ENCODE results near the gene PON1. TPM values are rescaled to one million over a fixed set of nuclear protein-coding genes. Genes with fewer than 3 reads are reported as not detected.

Gene PON1
- polyA plus RNA-seq = under 1 TPM in 1 of 3 donors, not detected in 2; 0.12 TPM

- 11 to 42% (median 41%) methylated on average over 20 of the region's 20 CpGs for WGBS, 3 donors
- H3K27ac ChIP-seq (ENCODE audit: low read depth, low read length) = no peak within 1 kb of the TSS
Measured at GRCh38 chr7:95324431-95324830, at the start of gene PON1. Gene PON1, minus strand, starts transcription at chr7:95324532. Its CDS starts 57 bp downstream, at chr7:95324475.

- H3K27ac ChIP-seq (ENCODE audit: low read depth, low read length) = no peak overlapping the region
- 80 to 88% (median 83%) methylated on average over 4 of the region's 4 CpGs for WGBS, 3 donors
Measured at GRCh38 chr7:95373323-95373722, 49.0 kb upstream of the PON1 start.

DNA sequence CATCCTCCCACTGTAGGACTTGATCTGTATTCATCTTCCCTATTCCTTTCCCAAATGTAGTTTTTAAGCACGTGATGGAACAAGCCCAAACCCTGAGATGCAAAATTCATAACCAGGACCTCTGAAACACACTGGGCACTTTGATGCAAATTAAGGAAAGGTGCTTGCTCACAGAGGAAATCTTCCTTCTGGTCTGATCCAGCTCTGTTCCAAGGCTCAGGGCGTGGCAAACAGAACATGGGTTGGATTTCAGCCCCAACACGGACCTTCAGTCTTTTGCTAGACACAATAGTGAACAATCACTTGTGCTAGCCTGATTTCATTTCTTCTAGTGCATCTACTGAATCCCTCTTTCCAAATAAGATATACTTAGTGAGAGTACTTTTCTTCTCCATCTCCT is 43.9 kb upstream of the PON1 start:
- 84 to 89% (median 87%) methylated on average over 3 of the region's 3 CpGs for WGBS, 3 donors
- no peak overlapping the region for H3K27ac ChIP-seq (ENCODE audit: low read depth, low read length)

GRCh38 chr7:95367606-95368005 is 43.3 kb upstream of the PON1 start:
- WGBS, 3 donors = 76 to 93% (median 87%) methylated on average over 1 of the region's 1 CpG
- H3K27ac ChIP-seq (ENCODE audit: low read depth, low read length) = no peak overlapping the region

- H3K27ac ChIP-seq (ENCODE audit: low read depth, low read length) = no peak overlapping the region
- 93 to 100% (median 94%) methylated on average over 1 of the region's 1 CpG for WGBS, 3 donors
Measured at GRCh38 chr7:95365151-95365550, 40.8 kb upstream of the PON1 start.

GRCh38 chr7:95357623-95358022 is 33.3 kb upstream of the PON1 start:
- H3K27ac ChIP-seq (ENCODE audit: low read depth, low read length) = no peak overlapping the region
- 57 to 62% (median 58%) methylated on average over 3 of the region's 3 CpGs for WGBS, 3 donors

GRCh38 chr7:95342642-95343307 is 18.4 kb upstream of the PON1 start:
- H3K27ac ChIP-seq (ENCODE audit: low read depth, low read length) = no peak overlapping the region
- WGBS, 3 donors = 67 to 73% (median 72%) methylated on average over 4 of the region's 4 CpGs

- 80 to 87% (median 83%) methylated on average over 3 of the region's 3 CpGs for WGBS, 3 donors
- H3K27ac ChIP-seq (ENCODE audit: low read depth, low read length) = no peak overlapping the region
Measured at GRCh38 chr7:95342029-95342428, 17.7 kb upstream of the PON1 start.

GRCh38 chr7:95340491-95340890 is 16.2 kb upstream of the PON1 start:
- no peak overlapping the region for H3K27ac ChIP-seq (ENCODE audit: low read depth, low read length)
- WGBS, 3 donors = 90 to 93% (median 91%) methylated on average over 2 of the region's 2 CpGs

DNA sequence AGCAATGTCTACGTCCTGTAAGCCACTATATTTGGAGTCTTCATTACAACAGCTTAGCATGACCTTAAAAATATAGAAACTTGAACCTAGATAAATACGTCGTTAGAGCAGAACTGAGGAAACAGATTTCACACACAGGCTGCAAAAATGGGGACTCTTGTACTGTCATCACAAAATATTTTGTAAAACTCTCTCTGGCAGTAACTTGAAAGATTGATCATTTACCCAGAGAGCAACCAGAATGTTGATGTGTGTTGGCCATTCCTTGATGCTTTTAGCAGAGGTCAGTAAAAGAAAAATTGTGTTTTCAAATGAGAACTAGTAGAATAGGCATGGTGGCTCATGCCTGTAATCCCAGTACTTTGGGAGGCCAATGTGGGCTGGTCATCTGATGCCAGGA is 14.5 kb upstream of the PON1 start:
- WGBS, 3 donors = 82 to 88% (median 86%) methylated on average over 3 of the region's 3 CpGs
- H3K27ac ChIP-seq (ENCODE audit: low read depth, low read length) = no peak overlapping the region

DNA sequence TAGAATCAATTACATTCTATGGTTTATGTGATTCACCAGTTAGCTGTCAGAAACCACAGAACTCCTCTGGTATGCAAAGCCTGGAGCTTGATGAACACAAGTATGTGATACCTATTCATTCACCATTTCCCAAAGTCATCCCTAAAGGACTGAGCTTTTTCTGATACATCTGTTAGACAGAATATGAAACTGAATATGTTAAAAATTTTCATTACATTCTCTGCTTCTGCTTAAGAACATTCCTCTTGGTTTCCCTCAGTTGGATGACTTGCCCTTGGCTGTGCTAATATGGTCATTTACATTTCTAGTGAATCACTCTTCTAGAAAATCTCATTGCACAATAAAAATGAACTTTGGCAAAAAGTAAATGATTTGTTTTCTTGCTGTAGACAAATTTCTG is 10.8 kb upstream of the PON1 start:
- H3K27ac ChIP-seq (ENCODE audit: low read depth, low read length) = no peak overlapping the region

- no peak overlapping the region for H3K27ac ChIP-seq (ENCODE audit: low read depth, low read length)
Measured at GRCh38 chr7:95334447-95334846, 10.1 kb upstream of the PON1 start.

DNA sequence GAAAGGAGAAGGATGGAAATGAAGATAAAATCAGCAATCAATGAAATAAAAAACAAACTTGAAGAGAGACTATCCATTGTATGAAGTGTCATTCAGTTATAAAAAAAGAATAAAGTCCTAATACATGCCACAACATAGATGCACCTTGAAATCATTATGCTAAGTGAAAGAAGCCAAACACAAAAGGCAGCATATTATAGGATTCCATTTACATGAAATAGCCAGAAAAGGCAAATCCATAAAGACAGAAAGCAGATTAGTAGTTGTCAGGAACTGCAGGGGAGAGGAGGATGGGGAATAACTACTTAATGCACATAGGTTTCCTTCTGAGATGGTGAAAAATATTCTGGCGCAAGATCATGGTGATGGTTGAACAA is 6.6 kb upstream of the PON1 start:
- WGBS, 3 donors = 93 to 95% (median 94%) methylated on average over 1 of the region's 1 CpG

DNA sequence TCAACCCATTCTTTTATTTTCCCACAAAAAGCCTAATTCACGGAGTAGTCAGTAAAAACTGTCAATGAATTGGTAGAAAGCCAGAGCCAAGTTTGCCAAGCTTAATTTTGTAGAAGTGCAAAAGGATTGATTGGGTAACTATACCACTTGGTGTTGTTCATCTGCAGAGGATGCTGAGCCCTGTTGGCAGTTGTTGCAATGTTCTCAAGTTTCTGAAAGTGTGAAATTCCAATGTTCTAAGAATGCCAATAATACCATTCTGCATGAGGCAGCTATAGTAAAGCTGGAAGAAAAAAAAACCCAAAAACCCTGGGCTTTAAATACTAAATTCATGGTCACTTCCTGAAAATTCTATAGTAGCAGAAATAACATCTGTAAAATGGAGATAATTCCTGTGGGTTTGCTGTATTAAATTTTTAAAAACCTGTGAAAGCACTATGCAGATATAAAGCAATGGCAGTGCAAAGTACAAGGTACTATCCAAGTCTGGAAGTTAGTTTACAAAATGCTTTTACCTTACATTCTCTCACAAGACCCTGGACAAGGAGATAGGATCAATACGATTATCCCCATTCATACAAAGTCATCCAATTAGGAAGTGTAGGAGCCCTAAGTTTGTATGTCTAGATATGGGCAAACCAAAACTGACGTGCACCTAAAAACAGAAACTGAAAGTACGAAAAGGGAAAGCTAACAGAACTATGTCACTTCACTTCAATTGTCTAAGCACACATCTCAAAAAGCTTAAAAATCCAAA is 6.0 kb upstream of the PON1 start:
- WGBS, 3 donors = 17 to 41% (median 18%) methylated on average over 4 of the region's 4 CpGs
- no peak overlapping the region for H3K27ac ChIP-seq (ENCODE audit: low read depth, low read length)

More for the DNA sequence above, 6.6 kb upstream of the PON1 start:
- H3K27ac ChIP-seq (ENCODE audit: low read depth, low read length) = no peak overlapping the region

DNA sequence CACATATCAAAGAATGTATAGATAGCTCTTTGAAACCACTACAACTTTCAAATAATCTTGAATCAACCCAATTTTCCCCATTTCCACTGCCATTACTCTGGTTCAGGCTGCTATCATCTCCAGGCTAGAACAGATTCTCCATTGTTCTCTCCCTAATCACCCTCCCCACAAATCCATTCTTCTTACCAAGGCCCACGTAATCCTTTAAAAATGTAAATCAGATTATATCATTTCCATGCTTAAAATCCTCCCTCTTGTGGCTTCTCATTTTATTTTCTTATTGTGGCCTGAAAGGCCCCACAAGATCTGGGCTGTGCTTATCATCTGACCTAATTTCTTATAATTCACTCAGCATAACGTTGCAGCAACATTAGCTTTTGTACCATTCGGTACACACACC is 3.0 kb upstream of the PON1 start:
- WGBS, 3 donors = 74 to 84% (median 80%) methylated on average over 3 of the region's 3 CpGs
- H3K27ac ChIP-seq (ENCODE audit: low read depth, low read length) = no peak overlapping the region

GRCh38 chr7:95323410-95324129 is 762 bp downstream of the PON1 start:
- no peak overlapping the region for H3K27ac ChIP-seq (ENCODE audit: low read depth, low read length)
- WGBS, 3 donors = 85 to 92% (median 91%) methylated on average over 9 of the region's 9 CpGs

DNA sequence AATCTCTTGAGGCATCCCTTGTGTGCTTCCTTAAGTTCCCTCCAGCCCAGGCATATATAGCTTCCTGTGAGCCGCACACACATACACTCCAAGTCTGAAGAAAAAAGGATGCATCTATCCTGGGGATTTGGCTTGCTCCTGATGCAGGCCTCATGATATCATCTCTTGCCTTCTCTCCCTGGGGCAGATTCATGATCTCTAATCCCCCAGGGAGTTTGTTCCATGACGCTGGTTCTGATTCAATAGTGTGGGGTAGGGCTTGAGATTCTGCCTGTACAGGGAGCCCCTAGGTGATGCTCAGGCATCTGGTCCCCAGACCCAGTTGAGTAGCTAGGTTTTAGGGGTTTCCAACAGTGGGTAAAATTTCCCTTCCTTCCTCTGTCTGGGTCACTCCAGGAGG is 1.5 kb downstream of the PON1 start:
- WGBS, 3 donors = 56 to 71% (median 61%) methylated on average over 2 of the region's 2 CpGs
- H3K27ac ChIP-seq (ENCODE audit: low read depth, low read length) = no peak overlapping the region

GRCh38 chr7:95322396-95322795 is 1.9 kb downstream of the PON1 start:
- WGBS, 3 donors = 75 to 85% (median 80%) methylated on average over 8 of the region's 8 CpGs
- no peak overlapping the region for H3K27ac ChIP-seq (ENCODE audit: low read depth, low read length)

GRCh38 chr7:95321720-95322119 is 2.6 kb downstream of the PON1 start:
- 54 to 75% (median 65%) methylated on average over 1 of the region's 1 CpG for WGBS, 3 donors
- H3K27ac ChIP-seq (ENCODE audit: low read depth, low read length) = no peak overlapping the region
